ENCODE data around the gene TBC1D5.

The TBC1D5 gene

DNA sequence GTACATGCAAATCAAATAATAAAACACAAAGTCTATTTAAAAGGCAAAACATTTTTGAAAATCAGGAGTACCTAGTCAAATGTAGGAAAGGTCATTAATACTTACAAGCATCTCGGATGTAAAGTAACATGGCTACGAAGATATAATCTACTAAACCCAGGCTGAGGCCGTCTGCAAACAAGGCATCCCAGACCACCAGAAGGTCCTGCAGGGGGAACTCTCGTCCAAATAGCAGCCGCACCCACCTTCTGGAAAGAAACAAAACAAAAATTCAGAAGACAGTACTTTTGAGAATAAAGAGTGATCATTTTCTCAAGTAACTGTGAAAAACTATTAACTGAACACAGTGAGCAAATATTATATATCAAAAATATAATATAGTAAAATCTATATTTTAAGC is 434.5 kb downstream of the TBC1D5 start:
- TF ChIP-seq, protein P1, sequence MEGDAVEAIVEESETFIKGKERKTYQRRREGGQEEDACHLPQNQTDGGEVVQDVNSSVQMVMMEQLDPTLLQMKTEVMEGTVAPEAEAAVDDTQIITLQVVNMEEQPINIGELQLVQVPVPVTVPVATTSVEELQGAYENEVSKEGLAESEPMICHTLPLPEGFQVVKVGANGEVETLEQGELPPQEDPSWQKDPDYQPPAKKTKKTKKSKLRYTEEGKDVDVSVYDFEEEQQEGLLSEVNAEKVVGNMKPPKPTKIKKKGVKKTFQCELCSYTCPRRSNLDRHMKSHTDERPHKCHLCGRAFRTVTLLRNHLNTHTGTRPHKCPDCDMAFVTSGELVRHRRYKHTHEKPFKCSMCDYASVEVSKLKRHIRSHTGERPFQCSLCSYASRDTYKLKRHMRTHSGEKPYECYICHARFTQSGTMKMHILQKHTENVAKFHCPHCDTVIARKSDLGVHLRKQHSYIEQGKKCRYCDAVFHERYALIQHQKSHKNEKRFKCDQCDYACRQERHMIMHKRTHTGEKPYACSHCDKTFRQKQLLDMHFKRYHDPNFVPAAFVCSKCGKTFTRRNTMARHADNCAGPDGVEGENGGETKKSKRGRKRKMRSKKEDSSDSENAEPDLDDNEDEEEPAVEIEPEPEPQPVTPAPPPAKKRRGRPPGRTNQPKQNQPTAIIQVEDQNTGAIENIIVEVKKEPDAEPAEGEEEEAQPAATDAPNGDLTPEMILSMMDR (IDR thresholded peaks at IDR 0.05; ENCODE audit: insufficient read depth, low read depth, low read length, missing control alignments): no peak
- no peak for DNase-seq (ENCODE audit: low read depth)
- H3K4me3 ChIP-seq (ENCODE audit: low read depth, low read length): no peak overlapping the region

DNA sequence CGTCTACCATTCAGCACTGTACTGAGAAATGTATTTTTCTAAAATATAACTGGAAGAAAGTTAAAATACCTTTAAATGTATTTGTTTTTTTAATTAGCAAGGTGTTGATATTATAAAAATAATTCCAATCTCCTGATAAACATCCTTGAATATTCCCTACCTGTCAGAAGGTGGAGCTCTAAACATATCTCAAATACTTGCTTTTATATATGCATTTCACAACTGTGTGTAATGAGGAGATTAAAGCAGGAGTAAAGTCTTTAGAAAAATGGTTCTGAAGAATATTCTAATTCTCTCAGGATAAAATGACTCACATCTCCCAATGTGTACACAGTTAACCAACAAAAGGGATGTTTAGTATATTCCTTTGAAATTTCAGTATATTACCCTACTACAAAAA is 434.9 kb downstream of the TBC1D5 start:
- no peak for DNase-seq (ENCODE audit: low read depth)
- TF ChIP-seq, protein P1 (IDR thresholded peaks at IDR 0.05; ENCODE audit: insufficient read depth, low read depth, low read length, missing control alignments): no peak
- no peak overlapping the region for H3K4me3 ChIP-seq (ENCODE audit: low read depth, low read length)

DNA sequence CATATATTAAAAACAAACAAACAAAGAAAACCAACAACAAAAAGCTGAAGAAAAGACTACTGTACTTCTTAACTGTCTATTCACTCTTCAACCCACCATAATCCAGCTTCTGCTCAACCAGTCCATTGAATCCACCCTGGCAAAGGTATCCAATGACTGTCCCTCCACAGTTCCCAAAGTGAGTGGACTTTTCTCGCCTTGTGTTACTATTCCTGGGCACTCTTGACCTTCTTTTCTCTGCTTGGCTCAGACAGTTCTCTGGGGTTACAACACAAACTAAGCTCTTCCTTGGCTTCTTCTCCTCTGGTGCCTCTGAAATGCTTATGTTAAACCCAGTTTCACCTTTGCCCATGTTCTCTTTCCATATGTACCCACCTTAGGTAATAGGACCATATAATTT is 437.5 kb downstream of the TBC1D5 start:
- no peak overlapping the region for H3K4me3 ChIP-seq (ENCODE audit: low read depth, low read length)
- TF ChIP-seq, protein P1 (IDR thresholded peaks at IDR 0.05; ENCODE audit: insufficient read depth, low read depth, low read length, missing control alignments): no peak
- DNase-seq (ENCODE audit: low read depth): no peak

DNA sequence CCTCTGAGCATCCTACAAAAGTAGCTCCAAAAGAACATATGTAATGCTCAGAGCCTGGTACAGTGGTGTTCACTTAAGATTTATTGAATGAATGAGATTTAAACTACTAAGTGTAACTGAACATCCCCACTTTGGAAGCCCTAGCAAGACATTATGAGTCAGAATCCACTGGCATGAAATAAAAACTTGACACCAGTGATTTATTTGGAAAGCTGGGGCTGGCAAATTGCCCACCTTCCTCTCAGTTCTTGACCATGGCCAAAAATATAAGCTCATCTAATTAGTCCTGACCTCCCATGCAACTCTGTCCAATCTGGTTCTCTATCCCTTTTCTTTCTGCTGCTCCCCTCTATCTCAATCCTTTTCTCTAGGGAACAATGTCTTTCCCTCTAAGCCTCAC is 439.7 kb downstream of the TBC1D5 start:
- TF ChIP-seq, protein P1 (IDR thresholded peaks at IDR 0.05; ENCODE audit: insufficient read depth, low read depth, low read length, missing control alignments): no peak
- H3K4me3 ChIP-seq (ENCODE audit: low read depth, low read length): no peak overlapping the region
- DNase-seq (ENCODE audit: low read depth): no peak

DNA sequence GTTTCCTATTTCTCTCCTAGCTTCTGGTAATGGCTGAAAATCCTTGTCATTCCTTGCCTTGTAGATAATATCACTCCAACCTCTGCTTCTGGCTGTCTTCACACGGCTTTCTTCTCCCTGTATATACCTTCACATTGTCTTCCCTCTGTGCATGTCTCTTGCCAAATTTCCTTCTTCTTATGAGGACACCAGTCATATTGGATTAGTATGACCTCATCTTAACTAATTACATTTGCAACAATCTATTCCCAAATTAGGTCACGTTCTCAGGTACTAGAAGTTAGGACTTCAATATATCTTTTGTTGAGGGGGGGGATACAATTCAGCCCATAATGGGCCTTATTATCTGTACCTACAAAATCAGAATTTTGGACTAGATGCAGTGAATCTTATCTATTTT is 440.3 kb downstream of the TBC1D5 start:
- H3K4me3 ChIP-seq (ENCODE audit: low read depth, low read length): no peak overlapping the region
- TF ChIP-seq, protein P1 (IDR thresholded peaks at IDR 0.05; ENCODE audit: insufficient read depth, low read depth, low read length, missing control alignments): no peak
- DNase-seq (ENCODE audit: low read depth): no peak

DNA sequence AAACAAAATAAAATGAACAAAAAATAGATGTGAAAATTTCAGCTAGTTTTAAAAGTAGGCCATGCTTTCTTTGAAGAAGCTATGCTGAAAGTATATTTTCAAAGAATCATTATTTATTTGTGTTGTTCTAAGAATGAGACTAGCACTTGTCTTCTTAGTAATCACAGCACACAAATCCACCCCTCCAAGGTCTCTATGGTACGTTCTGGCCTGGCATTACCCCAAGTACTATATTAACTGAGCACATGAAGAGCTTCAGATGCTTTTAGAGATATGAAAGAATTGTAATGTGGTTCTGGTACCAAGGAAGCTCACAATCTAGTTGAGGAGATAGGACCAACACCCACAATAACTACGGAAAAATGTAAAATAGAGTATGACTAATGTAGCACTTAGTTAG is 441.2 kb downstream of the TBC1D5 start:
- no peak overlapping the region for H3K4me3 ChIP-seq (ENCODE audit: low read depth, low read length)
- TF ChIP-seq, protein P1 (IDR thresholded peaks at IDR 0.05; ENCODE audit: insufficient read depth, low read depth, low read length, missing control alignments): no peak
- no peak for DNase-seq (ENCODE audit: low read depth)

DNA sequence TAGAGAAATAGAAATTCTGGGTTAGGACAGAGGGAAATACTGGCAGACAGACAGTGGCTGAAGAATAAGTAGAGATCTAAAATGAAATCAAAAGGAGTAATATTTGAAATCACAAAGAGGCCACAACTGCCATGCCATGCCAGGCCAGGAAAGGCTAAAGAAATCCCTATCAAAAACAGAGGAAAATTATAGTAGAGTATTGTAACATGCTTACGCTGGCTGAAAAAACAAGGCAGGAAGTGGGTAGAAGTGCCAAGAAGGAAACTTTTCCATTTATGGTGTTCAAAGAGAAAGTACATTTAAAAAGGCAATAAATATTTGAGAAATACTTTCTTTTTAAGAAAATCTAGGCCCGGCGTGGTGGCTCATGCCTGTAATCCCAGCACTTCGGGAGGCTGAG is 442.0 kb downstream of the TBC1D5 start:
- no peak overlapping the region for H3K4me3 ChIP-seq (ENCODE audit: low read depth, low read length)
- TF ChIP-seq, protein P1 (IDR thresholded peaks at IDR 0.05; ENCODE audit: insufficient read depth, low read depth, low read length, missing control alignments): no peak
- DNase-seq (ENCODE audit: low read depth): no peak

Measured in GM12865 (cell line).